HepG2 (cell line): Measurements from ENCODE around the gene UNC5B. TPM values are rescaled to one million over a fixed set of nuclear protein-coding genes. Genes with fewer than 3 reads are reported as not detected.
A peak's percentile ranks its signal among the peaks of the same experiment; 100 is the strongest.

Source experiments
- ASH2L ChIP-seq: fragments of 300-600, 200-600 bp; sonication (generic); IDR thresholded peaks from 2 replicates; pipeline ENCODE4 v1.7.0; 2017; ENCODE audit warnings: low read depth, mild to moderate bottlenecking, moderate library complexity, mixed read lengths, low read length; ENCODE audit not compliant: insufficient read length
- HDAC6 ChIP-seq: fragments of 200-600 bp; sonication (generic); IDR thresholded peaks from 2 replicates; pipeline ENCODE4 v1.7.0; 2017; ENCODE audit warnings: mild to moderate bottlenecking, antibody characterized with exemption, low read length, low read depth
- ISL2 ChIP-seq: sonication (generic); formaldehyde crosslinking; IDR thresholded peaks from 2 replicates; pipeline ENCODE4 v1.5.0; 2020; ENCODE audit warnings: missing genetic modification reagents
- MXI1 ChIP-seq: IDR thresholded peaks from 3 replicates; pipeline ENCODE4 v1.6.1; 2012; ENCODE audit warnings: low read depth, low read length, inconsistent platforms, borderline replicate concordance
- NFRKB ChIP-seq: fragments of 450-650 bp; IDR thresholded peaks from 2 replicates; pipeline ENCODE4 v1.6.1; 2017
- SRSF4 ChIP-seq: fragments of 200-400 bp; formaldehyde crosslinking; IDR thresholded peaks from one replicate; pipeline ENCODE4 v1.6.1; 2018; ENCODE audit warnings: mild to moderate bottlenecking, low read depth, low read length, moderate library complexity; ENCODE audit not compliant: poor library complexity, severe bottlenecking
- TBX2 ChIP-seq: sonication (generic); formaldehyde crosslinking; IDR thresholded peaks from 2 replicates; pipeline ENCODE4 v1.5.0; 2020; ENCODE audit warnings: missing genetic modification reagents, mild to moderate bottlenecking, borderline replicate concordance
- ZEB1 ChIP-seq: IDR thresholded peaks from 2 replicates; pipeline ENCODE4 v1.6.1; 2012; ENCODE audit warnings: mild to moderate bottlenecking, low read depth, inconsistent platforms; ENCODE audit not compliant: insufficient replicate concordance
- ZKSCAN5 ChIP-seq: sonication (generic); formaldehyde crosslinking; IDR thresholded peaks from 2 replicates; pipeline ENCODE4 v1.5.1; 2020; ENCODE audit warnings: mild to moderate bottlenecking, missing genetic modification reagents
- ZNF431 ChIP-seq: sonication (generic); formaldehyde crosslinking; IDR thresholded peaks from 2 replicates; pipeline ENCODE4 v1.9.0; 2022; ENCODE audit warnings: missing genetic modification reagents, low read depth, mild to moderate bottlenecking, borderline replicate concordance
- ZNF720 ChIP-seq: sonication (generic); formaldehyde crosslinking; IDR thresholded peaks from 2 replicates; pipeline ENCODE4 v1.4.0; 2020; ENCODE audit warnings: missing genetic modification reagents
- polyA plus RNA-seq, 8 experiments: library from polyadenylated mRNA; depleted of rRNA in 3 of 8; stranded (reverse) in 7 of 8; unstranded in 1 of 8; fragments of >200 nt; fragmentation: Illumina TruSeq in 4 of 8; extraction: Trizol in 4 of 8; gene quantifications; 2 replicates each; pipeline versions ENCODE4 v1.2.1 to v1.2.3, GENCODE V29; 2011 to 2016; ENCODE audit warnings: low read depth in 4 of 8, missing spikeins in 1 of 8, mixed read lengths in 1 of 8; ENCODE audit not compliant: insufficient read depth in 1 of 8
- total RNA-seq, 5 experiments: library from RNA; depleted of rRNA; stranded (reverse); fragments of >200 nt; fragmentation: Illumina TruSeq; extraction: Trizol; gene quantifications; 2 replicates each; pipeline ENCODE4 v1.2.3, GENCODE V29; 2016; ENCODE audit warnings: low read depth in 1 of 5
- TF ChIP-seq, protein P1 (sequence below): sonication (generic); formaldehyde crosslinking; IDR thresholded peaks from 2 replicates; pipeline ENCODE4 v1.4.0; 2020; ENCODE audit warnings: missing genetic modification reagents
- TF ChIP-seq, protein P2 (sequence below): sonication (generic); formaldehyde crosslinking; IDR thresholded peaks from 2 replicates; pipeline ENCODE4 v1.4.0; 2020; ENCODE audit warnings: missing genetic modification reagents
- TF ChIP-seq, protein P3 (sequence below): sonication (generic); formaldehyde crosslinking; IDR thresholded peaks from 2 replicates; pipeline ENCODE4 v1.4.0; 2020; ENCODE audit warnings: missing genetic modification reagents
- TF ChIP-seq, protein P4 (sequence below): sonication (generic); formaldehyde crosslinking; IDR thresholded peaks from 2 replicates; pipeline ENCODE4 v1.8.1; 2023; ENCODE audit warnings: mild to moderate bottlenecking, inconsistent platforms, moderate library complexity, missing genetic modification reagents, borderline replicate concordance
- TF ChIP-seq, protein P5 (sequence below): sonication (generic); formaldehyde crosslinking; IDR thresholded peaks from 2 replicates; pipeline ENCODE4 v1.8.0; 2022; ENCODE audit warnings: mild to moderate bottlenecking, missing genetic modification reagents; ENCODE audit not compliant: insufficient replicate concordance
- TF ChIP-seq, protein P6 (sequence below): sonication (generic); formaldehyde crosslinking; IDR thresholded peaks from 2 replicates; pipeline ENCODE4 v1.8.0; 2022; ENCODE audit warnings: mild to moderate bottlenecking, missing genetic modification reagents, moderate library complexity

UNC5B gene
- total and polyA plus RNA-seq, 2 of the 13 experiments (the other 11 are each of a cell fraction or from before 2014, with no cell fraction given), result 0.07 TPM

DNA sequence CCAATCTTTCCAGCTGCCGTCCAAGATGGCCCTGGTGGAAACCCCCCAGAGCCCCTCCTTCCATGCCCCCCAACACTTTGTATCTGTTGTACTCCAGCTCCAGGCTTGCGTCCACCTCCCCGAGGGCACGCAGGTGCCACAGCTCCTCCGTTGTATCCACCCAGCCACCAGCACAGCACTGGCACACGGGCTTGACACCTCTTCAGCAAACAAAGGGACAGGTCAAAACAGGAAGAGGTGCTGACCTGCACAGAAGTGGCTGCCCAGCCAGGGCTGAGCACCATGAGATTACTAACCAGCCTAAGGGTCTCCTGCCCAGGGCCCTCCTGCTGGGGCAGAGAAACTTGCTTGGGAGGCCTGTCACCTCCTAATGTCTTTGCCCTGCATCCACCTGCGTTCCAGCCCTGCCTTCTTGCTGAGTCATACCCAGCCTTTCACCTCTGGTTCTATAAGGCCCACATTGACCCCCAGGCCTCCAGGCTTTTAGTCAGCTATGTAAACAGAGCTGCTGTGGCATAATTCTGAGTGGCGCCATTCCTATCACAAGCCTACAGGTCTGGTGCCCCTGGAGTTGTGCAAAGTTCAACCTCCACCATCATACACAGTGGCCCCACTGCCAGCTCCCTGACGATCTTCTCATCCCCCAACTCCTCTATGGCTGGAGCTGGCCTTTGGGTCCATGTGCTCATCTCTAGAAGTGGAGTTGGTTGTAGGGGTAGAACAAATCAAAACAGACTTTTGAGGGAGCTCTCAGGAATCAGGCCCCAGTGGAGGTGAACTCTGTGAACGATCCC lies 127.6 kb downstream of the UNC5B start (continued):
- TF ChIP-seq, protein P1, sequence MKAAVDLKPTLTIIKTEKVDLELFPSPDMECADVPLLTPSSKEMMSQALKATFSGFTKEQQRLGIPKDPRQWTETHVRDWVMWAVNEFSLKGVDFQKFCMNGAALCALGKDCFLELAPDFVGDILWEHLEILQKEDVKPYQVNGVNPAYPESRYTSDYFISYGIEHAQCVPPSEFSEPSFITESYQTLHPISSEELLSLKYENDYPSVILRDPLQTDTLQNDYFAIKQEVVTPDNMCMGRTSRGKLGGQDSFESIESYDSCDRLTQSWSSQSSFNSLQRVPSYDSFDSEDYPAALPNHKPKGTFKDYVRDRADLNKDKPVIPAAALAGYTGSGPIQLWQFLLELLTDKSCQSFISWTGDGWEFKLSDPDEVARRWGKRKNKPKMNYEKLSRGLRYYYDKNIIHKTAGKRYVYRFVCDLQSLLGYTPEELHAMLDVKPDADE (CRISPR knock-in tag), result no peak
- TF ChIP-seq ZKSCAN5 (CRISPR knock-in tag) (peak; percentile 89), HDAC6 (no peak), TBX2 (CRISPR knock-in tag) (peak; percentile 95), MXI1 (peak; percentile 80; the same call in 1 of the 3 replicates), ASH2L (peak; percentile 81), ZEB1 (peak; percentile 88), SRSF4 (no peak), ZNF720 (CRISPR knock-in tag) (no peak), ISL2 (CRISPR knock-in tag) (peak; percentile 96), ZNF431 (CRISPR knock-in tag) (no peak), NFRKB (no peak)
- TF ChIP-seq, protein P2, sequence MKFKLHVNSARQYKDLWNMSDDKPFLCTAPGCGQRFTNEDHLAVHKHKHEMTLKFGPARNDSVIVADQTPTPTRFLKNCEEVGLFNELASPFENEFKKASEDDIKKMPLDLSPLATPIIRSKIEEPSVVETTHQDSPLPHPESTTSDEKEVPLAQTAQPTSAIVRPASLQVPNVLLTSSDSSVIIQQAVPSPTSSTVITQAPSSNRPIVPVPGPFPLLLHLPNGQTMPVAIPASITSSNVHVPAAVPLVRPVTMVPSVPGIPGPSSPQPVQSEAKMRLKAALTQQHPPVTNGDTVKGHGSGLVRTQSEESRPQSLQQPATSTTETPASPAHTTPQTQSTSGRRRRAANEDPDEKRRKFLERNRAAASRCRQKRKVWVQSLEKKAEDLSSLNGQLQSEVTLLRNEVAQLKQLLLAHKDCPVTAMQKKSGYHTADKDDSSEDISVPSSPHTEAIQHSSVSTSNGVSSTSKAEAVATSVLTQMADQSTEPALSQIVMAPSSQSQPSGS, result peak; percentile 87; the same call in 1 of the 2 replicates
- TF ChIP-seq, protein P3, sequence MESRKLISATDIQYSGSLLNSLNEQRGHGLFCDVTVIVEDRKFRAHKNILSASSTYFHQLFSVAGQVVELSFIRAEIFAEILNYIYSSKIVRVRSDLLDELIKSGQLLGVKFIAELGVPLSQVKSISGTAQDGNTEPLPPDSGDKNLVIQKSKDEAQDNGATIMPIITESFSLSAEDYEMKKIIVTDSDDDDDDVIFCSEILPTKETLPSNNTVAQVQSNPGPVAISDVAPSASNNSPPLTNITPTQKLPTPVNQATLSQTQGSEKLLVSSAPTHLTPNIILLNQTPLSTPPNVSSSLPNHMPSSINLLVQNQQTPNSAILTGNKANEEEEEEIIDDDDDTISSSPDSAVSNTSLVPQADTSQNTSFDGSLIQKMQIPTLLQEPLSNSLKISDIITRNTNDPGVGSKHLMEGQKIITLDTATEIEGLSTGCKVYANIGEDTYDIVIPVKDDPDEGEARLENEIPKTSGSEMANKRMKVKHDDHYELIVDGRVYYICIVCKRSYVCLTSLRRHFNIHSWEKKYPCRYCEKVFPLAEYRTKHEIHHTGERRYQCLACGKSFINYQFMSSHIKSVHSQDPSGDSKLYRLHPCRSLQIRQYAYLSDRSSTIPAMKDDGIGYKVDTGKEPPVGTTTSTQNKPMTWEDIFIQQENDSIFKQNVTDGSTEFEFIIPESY (CRISPR knock-in tag), result peak; percentile 68
- TF ChIP-seq, protein P4, sequence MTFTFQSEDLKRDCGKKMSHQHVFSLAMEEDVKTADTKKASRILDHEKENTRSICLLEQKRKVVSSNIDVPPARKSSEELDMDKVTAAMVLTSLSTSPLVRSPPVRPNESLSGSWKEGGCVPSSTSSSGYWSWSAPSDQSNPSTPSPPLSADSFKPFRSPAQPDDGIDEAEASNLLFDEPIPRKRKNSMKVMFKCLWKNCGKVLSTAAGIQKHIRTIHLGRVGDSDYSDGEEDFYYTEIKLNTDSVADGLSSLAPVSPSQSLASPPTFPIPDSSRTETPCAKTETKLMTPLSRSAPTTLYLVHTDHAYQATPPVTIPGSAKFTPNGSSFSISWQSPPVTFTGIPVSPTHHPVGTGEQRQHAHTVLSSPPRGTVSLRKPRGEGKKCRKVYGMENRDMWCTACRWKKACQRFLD (CRISPR knock-in tag), result no peak
- TF ChIP-seq, protein P5, sequence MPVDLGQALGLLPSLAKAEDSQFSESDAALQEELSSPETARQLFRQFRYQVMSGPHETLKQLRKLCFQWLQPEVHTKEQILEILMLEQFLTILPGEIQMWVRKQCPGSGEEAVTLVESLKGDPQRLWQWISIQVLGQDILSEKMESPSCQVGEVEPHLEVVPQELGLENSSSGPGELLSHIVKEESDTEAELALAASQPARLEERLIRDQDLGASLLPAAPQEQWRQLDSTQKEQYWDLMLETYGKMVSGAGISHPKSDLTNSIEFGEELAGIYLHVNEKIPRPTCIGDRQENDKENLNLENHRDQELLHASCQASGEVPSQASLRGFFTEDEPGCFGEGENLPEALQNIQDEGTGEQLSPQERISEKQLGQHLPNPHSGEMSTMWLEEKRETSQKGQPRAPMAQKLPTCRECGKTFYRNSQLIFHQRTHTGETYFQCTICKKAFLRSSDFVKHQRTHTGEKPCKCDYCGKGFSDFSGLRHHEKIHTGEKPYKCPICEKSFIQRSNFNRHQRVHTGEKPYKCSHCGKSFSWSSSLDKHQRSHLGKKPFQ (CRISPR knock-in tag), result peak; percentile 64
- TF ChIP-seq, protein P6, sequence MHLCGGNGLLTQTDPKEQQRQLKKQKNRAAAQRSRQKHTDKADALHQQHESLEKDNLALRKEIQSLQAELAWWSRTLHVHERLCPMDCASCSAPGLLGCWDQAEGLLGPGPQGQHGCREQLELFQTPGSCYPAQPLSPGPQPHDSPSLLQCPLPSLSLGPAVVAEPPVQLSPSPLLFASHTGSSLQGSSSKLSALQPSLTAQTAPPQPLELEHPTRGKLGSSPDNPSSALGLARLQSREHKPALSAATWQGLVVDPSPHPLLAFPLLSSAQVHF, result 0 out of 2 replicates have a peak, but pooled peaks have one; percentile 30
